Lower leg skin (tissue), 3 donors: ENCODE data around the gene VAMP7.

Experiments
- POLR2A ChIP-seq, 2 donors: fragments of 450-650 bp; IDR thresholded peaks; one replicate each; pipeline ENCODE4 v1.6.1; 2016 to 2017; ENCODE audit warnings: antibody characterized with exemption in 2 of 2, mild to moderate bottlenecking in 1 of 2, moderate library complexity in 1 of 2
- TF ChIP-seq, protein P1 (sequence below), 3 donors: fragments of 450-650 bp; IDR thresholded peaks; one replicate each; pipeline ENCODE4 v1.5.1; 2016; ENCODE audit warnings: antibody characterized with exemption in 3 of 3, mild to moderate bottlenecking in 3 of 3, moderate library complexity in 2 of 3

DNA sequence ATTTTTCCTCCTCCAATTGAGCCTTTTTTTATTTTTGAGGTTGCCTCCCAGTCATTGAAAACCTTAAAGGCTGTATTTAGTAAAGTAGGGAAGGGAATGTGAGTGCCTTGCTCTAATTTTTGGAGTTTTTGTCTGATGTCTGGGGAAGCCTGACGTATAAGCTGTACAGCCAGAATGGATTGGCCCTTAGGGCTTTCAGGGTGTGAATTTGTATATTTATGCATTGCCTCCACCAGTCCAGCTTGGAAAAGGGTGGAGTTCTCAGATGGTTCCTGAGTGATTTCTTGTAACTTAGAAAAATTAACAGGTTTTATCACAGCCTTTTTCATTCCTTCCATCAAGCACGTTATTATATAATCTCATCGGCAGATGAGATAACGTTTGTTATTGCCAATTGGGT, 107.7 kb downstream of the VAMP7 start:
- TF ChIP-seq, protein P1, sequence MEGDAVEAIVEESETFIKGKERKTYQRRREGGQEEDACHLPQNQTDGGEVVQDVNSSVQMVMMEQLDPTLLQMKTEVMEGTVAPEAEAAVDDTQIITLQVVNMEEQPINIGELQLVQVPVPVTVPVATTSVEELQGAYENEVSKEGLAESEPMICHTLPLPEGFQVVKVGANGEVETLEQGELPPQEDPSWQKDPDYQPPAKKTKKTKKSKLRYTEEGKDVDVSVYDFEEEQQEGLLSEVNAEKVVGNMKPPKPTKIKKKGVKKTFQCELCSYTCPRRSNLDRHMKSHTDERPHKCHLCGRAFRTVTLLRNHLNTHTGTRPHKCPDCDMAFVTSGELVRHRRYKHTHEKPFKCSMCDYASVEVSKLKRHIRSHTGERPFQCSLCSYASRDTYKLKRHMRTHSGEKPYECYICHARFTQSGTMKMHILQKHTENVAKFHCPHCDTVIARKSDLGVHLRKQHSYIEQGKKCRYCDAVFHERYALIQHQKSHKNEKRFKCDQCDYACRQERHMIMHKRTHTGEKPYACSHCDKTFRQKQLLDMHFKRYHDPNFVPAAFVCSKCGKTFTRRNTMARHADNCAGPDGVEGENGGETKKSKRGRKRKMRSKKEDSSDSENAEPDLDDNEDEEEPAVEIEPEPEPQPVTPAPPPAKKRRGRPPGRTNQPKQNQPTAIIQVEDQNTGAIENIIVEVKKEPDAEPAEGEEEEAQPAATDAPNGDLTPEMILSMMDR (IDR thresholded peaks at IDR 0.05): no peak
- no peak for TF ChIP-seq POLR2A (IDR thresholded peaks at IDR 0.05)
